ENCODE measurements around the gene GIT1.

Gene GIT1

GRCh38 chr17:29595107-29595942 is 5.9 kb upstream of the GIT1 start:
- DNase-seq (ENCODE audit: low read depth, low spot score): no peak
- H3K27ac ChIP-seq: no peak overlapping the region

GRCh38 chr17:29594519-29595090 is 5.2 kb upstream of the GIT1 start:
- no peak overlapping the region for H3K27ac ChIP-seq
- DNase-seq (ENCODE audit: low read depth, low spot score): no peak

- no peak for DNase-seq (ENCODE audit: low read depth, low spot score)
- no peak overlapping the region for H3K27ac ChIP-seq
Measured at GRCh38 chr17:29593591-29594518, 4.4 kb upstream of the GIT1 start.

GRCh38 chr17:29592850-29593551 is 3.6 kb upstream of the GIT1 start, which contains the start of gene ANKRD13B:
Gene ANKRD13B (plus strand): TSS chr17:29593132. CDS start chr17:29593622, 490 bp downstream.
- no peak for DNase-seq (ENCODE audit: low read depth, low spot score)
- H3K27ac ChIP-seq: peak within 1 kb of the TSS; percentile 52

- peak overlapping the region; percentile 52 for H3K27ac ChIP-seq
- no peak for DNase-seq (ENCODE audit: low read depth, low spot score)
Measured at GRCh38 chr17:29591737-29592608, 2.5 kb upstream of the GIT1 start.

- no peak for DNase-seq (ENCODE audit: low read depth, low spot score)
- H3K27ac ChIP-seq: peak overlapping the region; percentile 52
Measured at GRCh38 chr17:29591146-29591736, 1.8 kb upstream of the GIT1 start.

GRCh38 chr17:29590411-29591145 is 1.1 kb upstream of the GIT1 start:
- DNase-seq (ENCODE audit: low read depth, low spot score): no peak
- peak overlapping the region; percentile 52 for H3K27ac ChIP-seq

- H3K27ac ChIP-seq: peak overlapping the region; percentile 52
- DNase-seq (ENCODE audit: low read depth, low spot score): no peak
Measured at GRCh38 chr17:29588562-29589411, 661 bp downstream of the GIT1 start.

- H3K27ac ChIP-seq: peak overlapping the region; percentile 52
- DNase-seq (ENCODE audit: low read depth, low spot score): no peak
Measured at GRCh38 chr17:29588017-29588561, 1.4 kb downstream of the GIT1 start.

GRCh38 chr17:29587591-29587990 is 1.9 kb downstream of the GIT1 start:
- no peak for DNase-seq (ENCODE audit: low read depth, low spot score)
- H3K27ac ChIP-seq: no peak overlapping the region

GRCh38 chr17:29586676-29587469 is 2.6 kb downstream of the GIT1 start:
- DNase-seq (ENCODE audit: low read depth, low spot score): no peak
- H3K27ac ChIP-seq: no peak overlapping the region

GRCh38 chr17:29585080-29585751 is 4.2 kb downstream of the GIT1 start:
- no peak for DNase-seq (ENCODE audit: low read depth, low spot score)

GRCh38 chr17:29584452-29585079 is 4.9 kb downstream of the GIT1 start:
- DNase-seq (ENCODE audit: low read depth, low spot score): no peak
- H3K27ac ChIP-seq: peak overlapping the region; percentile 39

More at GRCh38 chr17:29585080-29585751, 4.2 kb downstream of the GIT1 start:
- H3K27ac ChIP-seq: no peak overlapping the region

- peak; percentile 57 for DNase-seq (ENCODE audit: low read depth, low spot score)
- H3K27ac ChIP-seq: peak overlapping the region; percentile 39
Measured at GRCh38 chr17:29583324-29584248, 5.9 kb downstream of the GIT1 start.
